Hypothalamus (tissue), 51 donors: ENCODE measurements around the gene TARM1.

Source experiments
- DNase-seq, 51 donors: peaks; one replicate each; lab custom pipeline; 2025; lab: John Stamatoyannopoulos, UW

TARM1 gene

GRCh38 chr19:54081032-54081431 lies at the start of gene TARM1:
Gene TARM1 (minus strand): TSS chr19:54081365. CDS start chr19:54081340, 25 bp downstream.
- DNase-seq, result no peak

- DNase-seq, result no peak
Measured at GRCh38 chr19:54129617-54129996, 48.4 kb upstream of the TARM1 start.

GRCh38 chr19:54128796-54129616 lies 47.8 kb upstream of the TARM1 start:
- no peak for DNase-seq

- no peak for DNase-seq
Measured at GRCh38 chr19:54128441-54128725, 47.2 kb upstream of the TARM1 start.

- DNase-seq, result no peak
Measured at GRCh38 chr19:54127688-54128440, 46.7 kb upstream of the TARM1 start.

- DNase-seq, result no peak
Measured at GRCh38 chr19:54125713-54126112, 44.5 kb upstream of the TARM1 start.

- no peak for DNase-seq
Measured at GRCh38 chr19:54124393-54124792, 43.2 kb upstream of the TARM1 start.

GRCh38 chr19:54123682-54124081 lies 42.5 kb upstream of the TARM1 start:
- DNase-seq, result no peak

GRCh38 chr19:54121259-54121658 lies 40.1 kb upstream of the TARM1 start:
- no peak for DNase-seq

GRCh38 chr19:54115109-54116063 lies 34.2 kb upstream of the TARM1 start, which contains the start of the genes PRPF31 and TFPT:
Gene PRPF31 (plus strand): TSS chr19:54115754. CDS start chr19:54118279, 2,525 bp downstream.
Gene TFPT (minus strand): TSS chr19:54115657. CDS start chr19:54115269, 388 bp downstream.
- DNase-seq, result peak; percentile 79 to 100 (median 94)

GRCh38 chr19:54114340-54115108 lies 33.4 kb upstream of the TARM1 start:
- peak in 29 of 51 donors; percentile 3 to 49 (median 32) for DNase-seq

GRCh38 chr19:54109651-54110050 lies 28.5 kb upstream of the TARM1 start:
- DNase-seq, result no peak

- no peak for DNase-seq
Measured at GRCh38 chr19:54108496-54108895, 27.3 kb upstream of the TARM1 start.

- no peak for DNase-seq
Measured at GRCh38 chr19:54107876-54108490, 26.8 kb upstream of the TARM1 start.

GRCh38 chr19:54106716-54107115 lies 25.6 kb upstream of the TARM1 start:
- no peak for DNase-seq

GRCh38 chr19:54105796-54106195 lies 24.6 kb upstream of the TARM1 start:
- no peak for DNase-seq

- DNase-seq, result no peak
Measured at GRCh38 chr19:54104998-54105715, 24.0 kb upstream of the TARM1 start.

- peak; percentile 76 to 99 (median 96) for DNase-seq
Measured at GRCh38 chr19:54102421-54103169, 21.4 kb upstream of the TARM1 start, which contains the start of gene NDUFA3. Gene NDUFA3 (plus strand): TSS chr19:54102855. CDS start chr19:54102879, 24 bp downstream.
